Uterus (tissue), 4 donors: Measurements from ENCODE around the gene CFAP74. TPM values are rescaled to one million over a fixed set of nuclear protein-coding genes. Genes with fewer than 3 reads are reported as not detected.

Source experiments
- DNase-seq, 2 donors: peaks; one replicate each; pipeline ENCODE4 v3.0.0-alpha.2; 2019 to 2020
- H3K27ac ChIP-seq, 2 donors: fragments of 200-600 bp; sonication (generic); 1 replicate in 1 of 2; 2 replicates in 1 of 2; pipeline ENCODE4 v1.5.1; 2016 to 2018
- H3K27me3 ChIP-seq, 2 donors: fragments of 200-600 bp; sonication (generic); one replicate each; pipeline ENCODE4 v1.5.1; 2018 to 2019; ENCODE audit warnings: control low read depth in 1 of 2
- H3K36me3 ChIP-seq, 2 donors: fragments of 200-600 bp; sonication (generic); one replicate each; pipeline ENCODE4 v1.5.1; 2019; ENCODE audit warnings: control low read depth in 1 of 2
- H3K4me1 ChIP-seq, 2 donors: fragments of 200-600 bp; sonication (generic); one replicate each; pipeline ENCODE4 v1.5.1; 2018 to 2019; ENCODE audit warnings: control low read depth in 1 of 2
- H3K4me3 ChIP-seq, 2 donors: fragments of 200-600 bp; sonication (generic); 1 replicate in 1 of 2; 2 replicates in 1 of 2; pipeline ENCODE4 v1.5.1; 2018 to 2019; ENCODE audit warnings: mild to moderate bottlenecking in 1 of 2
- H3K9me3 ChIP-seq, 2 donors: fragments of 200-600 bp; sonication (generic); one replicate each; pipeline ENCODE4 v1.5.1; 2019; ENCODE audit warnings: control low read depth in 1 of 2
- POLR2A ChIP-seq, 2 donors: fragments of 450-650 bp; IDR thresholded peaks; one replicate each; pipeline ENCODE4 v1.6.1; 2016; ENCODE audit warnings: antibody characterized with exemption in 2 of 2, mild to moderate bottlenecking in 1 of 2, moderate library complexity in 1 of 2
- intact Hi-C: fragments of 100-400 bp; cut with DNase I; formaldehyde crosslinking; loops from one replicate; pipeline ENCODE4 v1.15.1; 2023; ENCODE audit warnings: low total_unique reads
- total RNA-seq, 4 donors: library from RNA; depleted of rRNA in 3 of 4; stranded (reverse); fragments of >200 nt in 3 of 4; gene quantifications; one replicate each; pipeline versions ENCODE4 v1.1.0 to v1.2.4, GENCODE V29; 2014 to 2023
- TF ChIP-seq, protein P1 (sequence below), 4 experiments: fragments of 200-600 bp in 2 of 4; fragments of 450-650 bp in 2 of 4; sonication (generic) in 2 of 4; IDR thresholded peaks; one replicate each; pipeline ENCODE4 v1.5.1; 2016 to 2019; ENCODE audit warnings: antibody characterized with exemption in 4 of 4, mild to moderate bottlenecking in 2 of 4, moderate library complexity in 1 of 4
- donor health status: DM: yes; HTN: yes; CAD: no.

CFAP74 gene
- total RNA-seq, 4 donors from 2014 or later: 0.64 to 1.0 TPM; not detected in 2

DNA sequence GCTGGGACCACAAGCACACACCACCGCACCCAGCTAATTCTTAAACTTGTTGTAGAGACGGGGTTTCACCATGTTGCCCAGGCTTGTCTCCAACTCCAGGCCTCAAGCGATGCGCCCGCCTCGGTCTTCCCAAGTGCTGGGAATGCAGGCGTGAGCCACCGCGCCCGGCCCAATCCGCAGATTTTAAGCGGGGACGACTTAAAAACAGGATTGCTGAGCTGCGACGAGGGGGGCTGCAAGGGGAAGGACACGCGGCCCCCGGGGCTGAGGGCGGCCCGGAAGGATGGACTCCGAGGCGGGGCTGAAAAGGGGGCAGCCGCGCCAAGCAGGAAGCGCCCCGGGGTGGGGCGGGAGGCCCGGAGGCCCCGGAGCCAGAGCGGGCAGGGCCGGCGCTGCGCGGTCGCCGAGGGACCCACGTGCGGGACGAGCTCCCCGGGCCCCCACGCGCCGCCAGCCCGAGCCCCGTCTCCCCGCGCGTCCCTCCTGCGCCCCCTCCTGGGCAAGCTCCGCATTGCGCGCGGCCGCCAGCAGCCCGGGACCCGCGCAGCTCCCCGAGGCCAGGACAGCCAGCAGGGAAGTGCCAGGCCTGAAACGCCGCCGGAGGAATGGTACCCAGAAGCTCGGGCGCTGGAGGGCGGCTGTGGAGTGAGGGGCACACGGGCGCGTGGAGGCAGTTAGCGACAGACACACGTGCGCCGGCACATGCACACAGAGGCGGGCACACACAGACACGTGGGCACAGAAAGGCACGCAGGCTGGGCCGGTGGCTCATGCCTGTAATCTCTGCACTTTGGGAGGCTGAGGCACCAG is 41.1 kb upstream of the CFAP74 start:
- Histone ChIP-seq H3K27ac (no peak overlapping the region), H3K36me3 (no peaks in the 10 kb centered on the region), H3K4me1 (peaks cover 0 to 6% of the 10 kb centered on the region in 2 donors), H3K9me3 (no peaks in the 10 kb centered on the region), H3K4me3 (no peak overlapping the region), H3K27me3 (peaks cover 3 to 6% of the 10 kb centered on the region in 2 donors)
- TF ChIP-seq, protein P1, sequence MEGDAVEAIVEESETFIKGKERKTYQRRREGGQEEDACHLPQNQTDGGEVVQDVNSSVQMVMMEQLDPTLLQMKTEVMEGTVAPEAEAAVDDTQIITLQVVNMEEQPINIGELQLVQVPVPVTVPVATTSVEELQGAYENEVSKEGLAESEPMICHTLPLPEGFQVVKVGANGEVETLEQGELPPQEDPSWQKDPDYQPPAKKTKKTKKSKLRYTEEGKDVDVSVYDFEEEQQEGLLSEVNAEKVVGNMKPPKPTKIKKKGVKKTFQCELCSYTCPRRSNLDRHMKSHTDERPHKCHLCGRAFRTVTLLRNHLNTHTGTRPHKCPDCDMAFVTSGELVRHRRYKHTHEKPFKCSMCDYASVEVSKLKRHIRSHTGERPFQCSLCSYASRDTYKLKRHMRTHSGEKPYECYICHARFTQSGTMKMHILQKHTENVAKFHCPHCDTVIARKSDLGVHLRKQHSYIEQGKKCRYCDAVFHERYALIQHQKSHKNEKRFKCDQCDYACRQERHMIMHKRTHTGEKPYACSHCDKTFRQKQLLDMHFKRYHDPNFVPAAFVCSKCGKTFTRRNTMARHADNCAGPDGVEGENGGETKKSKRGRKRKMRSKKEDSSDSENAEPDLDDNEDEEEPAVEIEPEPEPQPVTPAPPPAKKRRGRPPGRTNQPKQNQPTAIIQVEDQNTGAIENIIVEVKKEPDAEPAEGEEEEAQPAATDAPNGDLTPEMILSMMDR (IDR thresholded peaks at IDR 0.05): peak; percentile 44 to 94 (median 82)
- no peak for TF ChIP-seq POLR2A (IDR thresholded peaks at IDR 0.05)
- intact Hi-C loops: loop anchor here (5.0 kb wide), 1 partner anchor 102 kb away; no protein-coding TSS in a partner anchor
- DNase-seq: peak; percentile 24 to 73

DNA sequence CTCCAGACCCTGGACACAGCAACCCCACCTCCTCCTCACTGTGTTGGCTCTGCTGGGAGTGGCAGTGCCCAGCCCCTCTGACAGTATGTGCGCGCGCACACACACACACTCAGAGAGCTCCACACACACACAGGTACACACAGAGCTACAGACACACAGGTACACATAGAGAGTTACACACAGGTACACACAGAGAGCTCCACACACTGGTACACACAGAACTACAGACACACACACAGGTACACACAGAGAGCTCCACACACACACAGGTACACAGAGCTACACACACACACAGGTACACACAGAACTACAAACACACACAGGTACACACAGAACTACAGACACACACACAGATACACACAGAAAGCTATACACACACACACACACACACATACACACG is 40.3 kb upstream of the CFAP74 start:
- no peak for DNase-seq
- no peak for TF ChIP-seq POLR2A (IDR thresholded peaks at IDR 0.05)
- TF ChIP-seq, protein P1 (IDR thresholded peaks at IDR 0.05): no peak
- intact Hi-C loops: no loop called here

DNA sequence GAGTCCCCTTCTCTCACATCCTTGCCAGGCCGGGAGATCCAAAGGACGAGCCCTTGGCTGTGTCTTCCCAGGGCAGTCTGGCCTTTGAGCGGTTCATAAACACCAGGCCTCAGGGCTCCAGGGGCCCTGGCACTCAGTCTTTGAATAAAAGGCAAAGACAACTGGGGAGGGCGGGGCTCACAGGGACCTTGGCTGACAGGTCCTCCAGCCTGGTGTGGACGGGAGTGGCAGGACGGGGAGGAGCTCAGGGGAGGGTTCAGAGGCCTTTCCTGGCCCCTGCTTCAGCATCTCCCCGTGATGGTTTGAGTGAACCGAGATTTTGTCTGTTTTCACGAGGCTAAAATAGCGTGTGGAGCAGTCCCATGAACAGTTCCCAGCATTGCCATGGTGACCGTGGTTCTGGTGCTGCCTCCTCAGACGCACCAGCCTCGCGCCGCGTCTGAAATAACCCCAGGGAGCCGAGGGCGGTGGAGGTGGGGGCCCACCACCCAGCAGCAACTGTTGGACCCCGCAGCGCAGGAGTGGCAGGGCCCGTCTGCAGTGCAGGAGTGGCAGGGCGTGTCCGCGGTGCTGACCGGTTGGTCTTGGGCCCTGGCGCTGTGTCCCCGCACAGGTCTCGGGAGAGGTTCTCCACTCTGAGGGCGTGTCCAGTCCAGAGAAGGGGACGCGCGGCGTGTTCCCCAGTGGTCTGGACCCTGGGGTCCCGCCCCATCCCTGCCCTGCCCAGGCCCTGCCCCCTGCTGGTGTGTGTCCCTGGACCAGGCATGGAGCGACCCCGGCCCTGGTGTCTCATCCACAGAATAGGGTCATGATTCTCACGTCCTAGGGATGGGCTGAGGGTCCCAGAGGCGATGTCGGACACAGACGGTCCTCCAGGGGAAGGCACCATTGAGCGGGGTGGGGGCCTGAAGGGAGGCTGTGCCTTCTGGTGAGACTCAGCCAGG is 39.5 kb upstream of the CFAP74 start:
- no peaks in the 10 kb centered on the region for H3K27me3 ChIP-seq
- TF ChIP-seq, protein P1 (IDR thresholded peaks at IDR 0.05): no peak
- no peak for DNase-seq
- no peak overlapping the region for H3K4me3 ChIP-seq
- H3K9me3 ChIP-seq: no peaks in the 10 kb centered on the region
- H3K27ac ChIP-seq: no peak overlapping the region
- intact Hi-C loops: no loop called here
- H3K36me3 ChIP-seq: no peaks in the 10 kb centered on the region
- H3K4me1 ChIP-seq: peaks cover 0 to 6% of the 10 kb centered on the region in 2 donors

More for the DNA sequence above, 40.3 kb upstream of the CFAP74 start:
- Histone ChIP-seq H3K4me3 (no peak overlapping the region), H3K9me3 (no peaks in the 10 kb centered on the region), H3K36me3 (no peaks in the 10 kb centered on the region), H3K27me3 (no peaks in the 10 kb centered on the region), H3K27ac (no peak overlapping the region), H3K4me1 (peaks cover 0 to 6% of the 10 kb centered on the region in 2 donors)

DNA sequence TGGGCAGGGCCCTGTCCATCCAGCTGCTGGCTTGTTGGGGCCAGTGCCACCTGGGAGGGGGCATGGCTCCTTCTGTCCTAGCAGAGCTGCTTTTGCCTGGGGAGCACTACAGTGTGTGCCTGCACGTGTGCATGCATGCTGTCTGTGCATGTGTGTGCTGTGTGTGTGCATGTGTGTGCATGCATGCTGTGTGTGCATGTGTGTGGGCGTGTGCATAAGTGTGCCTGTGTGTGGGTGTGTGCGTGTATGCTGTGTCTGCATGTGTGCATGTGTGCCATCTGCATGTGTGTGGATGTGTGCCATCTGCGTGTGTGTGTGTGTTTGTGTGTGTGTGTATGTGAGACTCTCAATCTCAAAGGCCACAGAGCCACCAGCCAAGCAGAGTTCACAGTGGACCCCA is 38.3 kb upstream of the CFAP74 start:
- Histone ChIP-seq H3K27me3 (no peaks in the 10 kb centered on the region), H3K9me3 (no peaks in the 10 kb centered on the region), H3K4me1 (peaks cover 0 to 6% of the 10 kb centered on the region in 2 donors), H3K27ac (no peak overlapping the region), H3K36me3 (no peaks in the 10 kb centered on the region), H3K4me3 (no peak overlapping the region)
- TF ChIP-seq, protein P1 (IDR thresholded peaks at IDR 0.05): no peak
- TF ChIP-seq POLR2A (IDR thresholded peaks at IDR 0.05): no peak
- intact Hi-C loops: no loop called here
- DNase-seq: no peak
